H9 (cell line): ENCODE results near the gene BSG. TPM values are rescaled to one million over a fixed set of nuclear protein-coding genes. Genes with fewer than 3 reads are reported as not detected.

Source experiments
- DNase-seq: peaks from one replicate; pipeline ENCODE4 v3.0.0-alpha.2; 2017
- H2AFZ ChIP-seq: one replicate; pipeline ENCODE4 v1.6.1; 2013; ENCODE audit warnings: mild to moderate bottlenecking, low read length, control low read depth, moderate library complexity
- H2AK5ac ChIP-seq: 2 replicates; pipeline ENCODE4 v1.6.1; 2013; ENCODE audit warnings: low read length, control low read depth, mixed read lengths; ENCODE audit not compliant: insufficient read length
- H2BK120ac ChIP-seq: one replicate; pipeline ENCODE4 v1.6.1; 2013; ENCODE audit warnings: low read depth, mild to moderate bottlenecking, low read length, control low read depth, inconsistent platforms; ENCODE audit not compliant: poor library complexity, severe bottlenecking
- H2BK12ac ChIP-seq: 2 replicates; pipeline ENCODE4 v1.6.1; 2013; ENCODE audit warnings: low read length, control low read depth, mixed read lengths, low read depth; ENCODE audit not compliant: insufficient read length
- H2BK15ac ChIP-seq: 2 replicates; pipeline ENCODE4 v1.6.1; 2013; ENCODE audit warnings: low read depth, low read length, control low read depth
- H2BK20ac ChIP-seq: one replicate; pipeline ENCODE4 v1.6.1; 2013; ENCODE audit warnings: low read depth, mild to moderate bottlenecking, low read length, control low read depth, inconsistent platforms; ENCODE audit not compliant: poor library complexity, severe bottlenecking
- H2BK5ac ChIP-seq: 2 replicates; pipeline ENCODE4 v1.6.1; 2013; ENCODE audit warnings: low read length, control low read depth, mixed read lengths; ENCODE audit not compliant: insufficient read length
- H3K14ac ChIP-seq: 2 replicates; pipeline ENCODE4 v1.6.1; 2013; ENCODE audit warnings: low read length, control low read depth; ENCODE audit not compliant: insufficient read depth
- H3K18ac ChIP-seq: 2 replicates; pipeline ENCODE4 v1.6.1; 2013; ENCODE audit warnings: low read depth, mild to moderate bottlenecking, mixed read lengths, low read length, control low read depth; ENCODE audit not compliant: insufficient read length
- H3K23ac ChIP-seq: 2 replicates; pipeline ENCODE4 v1.6.1; 2013; ENCODE audit warnings: low read length, control low read depth, mixed read lengths, low read depth; ENCODE audit not compliant: insufficient read length
- H3K23me2 ChIP-seq: 2 replicates; pipeline ENCODE4 v1.6.1; 2013; ENCODE audit warnings: low read depth, mild to moderate bottlenecking, mixed read lengths, low read length, control low read depth; ENCODE audit not compliant: insufficient read length, poor library complexity, severe bottlenecking
- H3K27ac ChIP-seq: 2 replicates; pipeline ENCODE4 v1.5.1; 2013; ENCODE audit warnings: low read length, control low read depth, mixed read lengths, low read depth; ENCODE audit not compliant: insufficient read length
- H3K27me3 ChIP-seq: 2 replicates; pipeline ENCODE4 v1.6.1; 2013; ENCODE audit warnings: low read length, control low read depth, inconsistent platforms; ENCODE audit not compliant: insufficient read depth
- H3K4ac ChIP-seq: 2 replicates; pipeline ENCODE4 v1.6.1; 2013; ENCODE audit warnings: low read depth, mild to moderate bottlenecking, control low read depth, inconsistent platforms, low read length, moderate library complexity
- H3K4me1 ChIP-seq: 2 replicates; pipeline ENCODE4 v1.6.1; 2013; ENCODE audit warnings: low read length, control low read depth, inconsistent platforms; ENCODE audit not compliant: insufficient read depth
- H3K4me2 ChIP-seq: 2 replicates; pipeline ENCODE4 v1.6.1; 2013; ENCODE audit warnings: low read length, control low read depth, mixed read lengths; ENCODE audit not compliant: insufficient read length, insufficient read depth
- H3K56ac ChIP-seq: 2 replicates; pipeline ENCODE4 v1.6.1; 2013; ENCODE audit warnings: low read depth, mild to moderate bottlenecking, mixed read lengths, low read length, control low read depth; ENCODE audit not compliant: insufficient read length
- H3K79me1 ChIP-seq: 2 replicates; pipeline ENCODE4 v1.6.1; 2013; ENCODE audit warnings: low read depth, mild to moderate bottlenecking, moderate library complexity, low read length, control low read depth, inconsistent platforms; ENCODE audit not compliant: insufficient read depth, poor library complexity, severe bottlenecking
- H3K79me2 ChIP-seq: 2 replicates; pipeline ENCODE4 v1.6.1; 2013; ENCODE audit warnings: low read length, control low read depth, inconsistent platforms; ENCODE audit not compliant: insufficient read depth
- H3K9ac ChIP-seq: 2 replicates; pipeline ENCODE4 v1.6.1; 2013; ENCODE audit warnings: low read length, control low read depth, mixed read lengths; ENCODE audit not compliant: insufficient read length; ENCODE audit errors: extremely low read depth
- H3K9me3 ChIP-seq: one replicate; pipeline ENCODE4 v1.6.1; 2013; ENCODE audit warnings: low read depth, low read length, inconsistent platforms; ENCODE audit not compliant: control insufficient read depth
- H3T11ph ChIP-seq: one replicate; pipeline ENCODE4 v1.6.1; 2013; ENCODE audit warnings: mild to moderate bottlenecking, low read length, control low read depth, inconsistent platforms
- H4K20me1 ChIP-seq: one replicate; pipeline ENCODE4 v1.6.1; 2013; ENCODE audit not compliant: control insufficient read depth, insufficient read length, insufficient read depth
- H4K5ac ChIP-seq: 2 replicates; pipeline ENCODE4 v1.6.1; 2013; ENCODE audit warnings: low read depth, mild to moderate bottlenecking, mixed read lengths, low read length, control low read depth; ENCODE audit not compliant: insufficient read length
- H4K8ac ChIP-seq: replicated peaks from 2 replicates; pipeline ENCODE4 v1.6.1; 2013; ENCODE audit warnings: low read length, control low read depth, mixed read lengths, low read depth; ENCODE audit not compliant: insufficient read length
- H4K91ac ChIP-seq: 2 replicates; pipeline ENCODE4 v1.6.1; 2013; ENCODE audit warnings: low read depth, mild to moderate bottlenecking, moderate library complexity, mixed read lengths, low read length, control low read depth; ENCODE audit not compliant: insufficient read length
- H3K27ac Mint-ChIP-seq, 3 experiments: 2 replicates in 2 of 3; 3 replicates in 1 of 3; pipeline ENCODE4 v1.8.0; 2020 to 2021; ENCODE audit warnings: mixed read lengths in 3 of 3, mild to moderate bottlenecking in 1 of 3, moderate library complexity in 1 of 3
- H3K27me3 Mint-ChIP-seq: 2 replicates; pipeline ENCODE4 v1.8.0; 2021; ENCODE audit warnings: low read depth, mild to moderate bottlenecking, moderate library complexity, mixed read lengths
- H3K36me3 Mint-ChIP-seq, 3 experiments: 2 replicates in 2 of 3; 3 replicates in 1 of 3; pipeline ENCODE4 v1.8.0; 2020 to 2021; ENCODE audit warnings: low read depth in 3 of 3, mixed read lengths in 3 of 3; ENCODE audit not compliant: insufficient read depth in 1 of 3
- H3K4me1 Mint-ChIP-seq, 2 experiments: 2 replicates each; pipeline ENCODE4 v1.8.0; 2020; ENCODE audit warnings: mixed read lengths in 2 of 2
- H3K4me3 Mint-ChIP-seq, 2 experiments: 2 replicates in 1 of 2; 3 replicates in 1 of 2; pipeline ENCODE4 v1.8.0; 2020 to 2021; ENCODE audit warnings: mild to moderate bottlenecking in 2 of 2, mixed read lengths in 2 of 2, moderate library complexity in 1 of 2
- H3K9me3 Mint-ChIP-seq, 2 experiments: 2 replicates in 1 of 2; 3 replicates in 1 of 2; pipeline ENCODE4 v1.8.0; 2020; ENCODE audit warnings: mild to moderate bottlenecking in 2 of 2, mixed read lengths in 2 of 2, moderate library complexity in 1 of 2
- WGBS: extraction: QIAGEN DNeasy Blood & Tissue Kit; methylation state at CpG from one replicate; pipeline ENCODE4 v1.1.7; 2013; ENCODE audit warnings: missing lambda C conversion rate, low lambda C conversion rate, mixed read lengths; ENCODE audit not compliant: insufficient read length; ENCODE audit errors: extremely low coverage; 5-methylcytosine and 5-hydroxymethylcytosine counted together
- total RNA-seq: library from RNA; stranded (reverse); gene quantifications from 2 replicates; pipeline ENCODE4 v1.2.1, GENCODE V29; 2021
- TF ChIP-seq, protein P1 (sequence below): fragments of 200-600 bp; sonication (generic); conservative IDR thresholded peaks from 3 replicates; pipeline ENCODE4 v1.8.0; 2021; ENCODE audit warnings: antibody characterized with exemption, mild to moderate bottlenecking

BSG gene
- total RNA-seq, 1 experiment from 2014 or later, result 715 TPM

DNA sequence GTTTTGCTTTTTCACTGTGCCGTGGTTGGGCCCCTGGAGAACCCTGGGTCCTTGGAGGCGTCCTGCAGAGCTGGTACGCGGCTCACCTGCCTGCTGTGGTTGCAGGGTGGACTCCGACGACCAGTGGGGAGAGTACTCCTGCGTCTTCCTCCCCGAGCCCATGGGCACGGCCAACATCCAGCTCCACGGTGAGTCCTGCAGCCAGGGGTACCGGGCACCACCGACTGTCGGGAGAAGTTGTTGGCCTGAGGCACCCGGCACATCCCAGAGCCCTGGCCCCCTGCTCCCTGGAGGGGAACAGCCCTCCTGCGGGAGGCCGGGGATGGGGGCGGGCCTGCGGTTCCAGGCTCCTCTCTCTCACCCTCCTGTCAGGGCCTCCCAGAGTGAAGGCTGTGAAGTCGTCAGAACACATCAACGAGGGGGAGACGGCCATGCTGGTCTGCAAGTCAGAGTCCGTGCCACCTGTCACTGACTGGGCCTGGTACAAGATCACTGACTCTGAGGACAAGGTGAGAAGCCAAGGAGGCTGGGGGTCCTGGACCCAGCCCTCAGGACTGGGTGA lies 8.0 kb downstream of the BSG start:
- DNase-seq, result no peak
- no peak overlapping the region for H3K9ac ChIP-seq
- H3K4me1 Mint-ChIP-seq, result peaks cover 4 to 15% of the 10 kb centered on the region in 2 experiments
- H3K23ac ChIP-seq, result no peak overlapping the region
- no peak overlapping the region for H2BK15ac ChIP-seq
- no peak overlapping the region for H3T11ph ChIP-seq
- H4K20me1 ChIP-seq, result peaks cover 2% of the 10 kb centered on the region
- H3K27me3 ChIP-seq, result no peaks in the 10 kb centered on the region
- no peak overlapping the region for H3K14ac ChIP-seq
- no peaks in the 10 kb centered on the region; the same call in 1 of the 2 replicates for H3K4me1 ChIP-seq
- no peak overlapping the region for H3K4me2 ChIP-seq
- no peak overlapping the region; a peak in 1 of 7 replicates for H3K27ac Mint-ChIP-seq
- H3K36me3 Mint-ChIP-seq, result peaks cover 6 to 38% (median 26%) of the 10 kb centered on the region in 3 experiments; a peak in 6 of 7 replicates
- H2BK5ac ChIP-seq, result no peak overlapping the region
- no peak overlapping the region for H4K5ac ChIP-seq
- no peak overlapping the region for H2BK120ac ChIP-seq
- H3K56ac ChIP-seq, result no peak overlapping the region
- H2BK12ac ChIP-seq, result no peak overlapping the region
- no peak overlapping the region for H3K4ac ChIP-seq
- no peaks in the 10 kb centered on the region for H3K9me3 Mint-ChIP-seq
- no peaks in the 10 kb centered on the region for H3K9me3 ChIP-seq
- no peak overlapping the region for H4K91ac ChIP-seq
- H3K79me1 ChIP-seq, result peaks cover 3% of the 10 kb centered on the region
- H3K27ac ChIP-seq, result no peak overlapping the region
- no peak overlapping the region for H3K18ac ChIP-seq
- no peak overlapping the region for H2AFZ ChIP-seq
- no peak overlapping the region for H2BK20ac ChIP-seq
- H3K79me2 ChIP-seq, result peaks cover 27% of the 10 kb centered on the region; the same call in 1 of the 2 replicates
- TF ChIP-seq, protein P1, sequence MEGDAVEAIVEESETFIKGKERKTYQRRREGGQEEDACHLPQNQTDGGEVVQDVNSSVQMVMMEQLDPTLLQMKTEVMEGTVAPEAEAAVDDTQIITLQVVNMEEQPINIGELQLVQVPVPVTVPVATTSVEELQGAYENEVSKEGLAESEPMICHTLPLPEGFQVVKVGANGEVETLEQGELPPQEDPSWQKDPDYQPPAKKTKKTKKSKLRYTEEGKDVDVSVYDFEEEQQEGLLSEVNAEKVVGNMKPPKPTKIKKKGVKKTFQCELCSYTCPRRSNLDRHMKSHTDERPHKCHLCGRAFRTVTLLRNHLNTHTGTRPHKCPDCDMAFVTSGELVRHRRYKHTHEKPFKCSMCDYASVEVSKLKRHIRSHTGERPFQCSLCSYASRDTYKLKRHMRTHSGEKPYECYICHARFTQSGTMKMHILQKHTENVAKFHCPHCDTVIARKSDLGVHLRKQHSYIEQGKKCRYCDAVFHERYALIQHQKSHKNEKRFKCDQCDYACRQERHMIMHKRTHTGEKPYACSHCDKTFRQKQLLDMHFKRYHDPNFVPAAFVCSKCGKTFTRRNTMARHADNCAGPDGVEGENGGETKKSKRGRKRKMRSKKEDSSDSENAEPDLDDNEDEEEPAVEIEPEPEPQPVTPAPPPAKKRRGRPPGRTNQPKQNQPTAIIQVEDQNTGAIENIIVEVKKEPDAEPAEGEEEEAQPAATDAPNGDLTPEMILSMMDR, result no peak
- H4K8ac ChIP-seq, result no peak overlapping the region
- WGBS, result no CpG with 5 or more reads among the region's 22 CpGs
- H2AK5ac ChIP-seq, result no peak overlapping the region
- H3K27me3 Mint-ChIP-seq, result no peaks in the 10 kb centered on the region; the same call in none of the 2 replicates
- H3K4me3 Mint-ChIP-seq, result no peak overlapping the region
- H3K23me2 ChIP-seq, result no peaks in the 10 kb centered on the region
